ENCODE measurements around the gene SGPP2.

GRCh38 chr2:222521099-222521498 lies 96.8 kb downstream of the SGPP2 start:
- no peak for TF ChIP-seq CTCF (IDR thresholded peaks at IDR 0.05)
- TF ChIP-seq POLR2A (IDR thresholded peaks at IDR 0.05): no peak
